GM23248 (cell line): ENCODE results near the gene USF2.

Experiments used
- EZH2 ChIP-seq: fragments of 200-600 bp; sonication (generic); IDR thresholded peaks from 2 replicates; pipeline ENCODE4 v1.6.1; 2018; ENCODE audit warnings: antibody characterized with exemption, mild to moderate bottlenecking; ENCODE audit not compliant: insufficient read depth, poor library complexity, severe bottlenecking
- EZH2phosphoT487 ChIP-seq: fragments of 200-600 bp; sonication (generic); IDR thresholded peaks from 2 replicates; pipeline ENCODE4 v1.6.1; 2018; ENCODE audit warnings: antibody characterized with exemption, moderate library complexity, mild to moderate bottlenecking, low read depth; ENCODE audit not compliant: insufficient read depth

- TF ChIP-seq EZH2phosphoT487, result no peak
- no peak for TF ChIP-seq EZH2
Observed at GRCh38 chr19:35223862-35224505, 44.8 kb upstream of the USF2 start.
